HG03565 (cell line): ENCODE results near the gene WRNIP1.
"Not testable (repeated sequence)": the region's sequence is repeated elsewhere in the genome, so short reads cannot be mapped to it uniquely, and the experiment has no call there.

ENCODE experiments used
- ATAC-seq: cut with Tn5 transposase; IDR thresholded peaks from one replicate; pipeline ENCODE4 v1.9.1; 2021; ENCODE audit warnings: mild to moderate bottlenecking, moderate library complexity; ENCODE audit not compliant: unreplicated experiment

The WRNIP1 gene

GRCh38 chr6:2760882-2761842 is 4.0 kb upstream of the WRNIP1 start:
- no peak for ATAC-seq

- ATAC-seq = not testable (repeated sequence)
Measured at GRCh38 chr6:2762868-2763267, 2.3 kb upstream of the WRNIP1 start.

- no peak for ATAC-seq
Measured at GRCh38 chr6:2763345-2763841, 1.8 kb upstream of the WRNIP1 start.

- no peak for ATAC-seq
Measured at GRCh38 chr6:2763876-2764540, 1.2 kb upstream of the WRNIP1 start.

GRCh38 chr6:2764610-2765165 is 505 bp upstream of the WRNIP1 start:
- peak; percentile 25 for ATAC-seq

- ATAC-seq = peak; percentile 2
Measured at GRCh38 chr6:2765896-2766766, 938 bp downstream of the WRNIP1 start.

- ATAC-seq = no peak
Measured at GRCh38 chr6:2766767-2767656, 1.8 kb downstream of the WRNIP1 start.

GRCh38 chr6:2767657-2768524 is 2.7 kb downstream of the WRNIP1 start:
- no peak for ATAC-seq

GRCh38 chr6:2768696-2769095 is 3.5 kb downstream of the WRNIP1 start:
- ATAC-seq = no peak

- no peak for ATAC-seq
Measured at GRCh38 chr6:2770171-2770570, 5.0 kb downstream of the WRNIP1 start.

GRCh38 chr6:2771079-2771478 is 5.9 kb downstream of the WRNIP1 start:
- no peak for ATAC-seq

- no peak for ATAC-seq
Measured at GRCh38 chr6:2772840-2773239, 7.6 kb downstream of the WRNIP1 start.

- no peak for ATAC-seq
Measured at GRCh38 chr6:2773449-2773848, 8.3 kb downstream of the WRNIP1 start.

GRCh38 chr6:2775003-2775402 is 9.8 kb downstream of the WRNIP1 start:
- no peak for ATAC-seq

- ATAC-seq = no peak
Measured at GRCh38 chr6:2777249-2777648, 12.1 kb downstream of the WRNIP1 start.

GRCh38 chr6:2780102-2780737 is 15.0 kb downstream of the WRNIP1 start:
- no peak for ATAC-seq

GRCh38 chr6:2781685-2782355 is 16.6 kb downstream of the WRNIP1 start:
- ATAC-seq = no peak

- ATAC-seq = no peak
Measured at GRCh38 chr6:2782356-2782708, 17.1 kb downstream of the WRNIP1 start.
